ENCODE data around the gene MSI2. TPM values are rescaled to one million over a fixed set of nuclear protein-coding genes. Genes with fewer than 3 reads are reported as not detected.

MSI2 gene
- total RNA-seq, 4 donors from 2014 or later, result 60.7 to 101 (median 70.9) TPM

- no peak for DNase-seq
- Histone ChIP-seq H3K4me3 (replicated peaks in 1 of 3) (no peak overlapping the region), H3K4me1 (no peaks in the 10 kb centered on the region), H3K9me3 (no peaks in the 10 kb centered on the region), H3K36me3 (no peaks in the 10 kb centered on the region), H3K27ac (no peak overlapping the region), H3K27me3 (no peaks in the 10 kb centered on the region)
- TF ChIP-seq, protein P1, sequence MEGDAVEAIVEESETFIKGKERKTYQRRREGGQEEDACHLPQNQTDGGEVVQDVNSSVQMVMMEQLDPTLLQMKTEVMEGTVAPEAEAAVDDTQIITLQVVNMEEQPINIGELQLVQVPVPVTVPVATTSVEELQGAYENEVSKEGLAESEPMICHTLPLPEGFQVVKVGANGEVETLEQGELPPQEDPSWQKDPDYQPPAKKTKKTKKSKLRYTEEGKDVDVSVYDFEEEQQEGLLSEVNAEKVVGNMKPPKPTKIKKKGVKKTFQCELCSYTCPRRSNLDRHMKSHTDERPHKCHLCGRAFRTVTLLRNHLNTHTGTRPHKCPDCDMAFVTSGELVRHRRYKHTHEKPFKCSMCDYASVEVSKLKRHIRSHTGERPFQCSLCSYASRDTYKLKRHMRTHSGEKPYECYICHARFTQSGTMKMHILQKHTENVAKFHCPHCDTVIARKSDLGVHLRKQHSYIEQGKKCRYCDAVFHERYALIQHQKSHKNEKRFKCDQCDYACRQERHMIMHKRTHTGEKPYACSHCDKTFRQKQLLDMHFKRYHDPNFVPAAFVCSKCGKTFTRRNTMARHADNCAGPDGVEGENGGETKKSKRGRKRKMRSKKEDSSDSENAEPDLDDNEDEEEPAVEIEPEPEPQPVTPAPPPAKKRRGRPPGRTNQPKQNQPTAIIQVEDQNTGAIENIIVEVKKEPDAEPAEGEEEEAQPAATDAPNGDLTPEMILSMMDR (IDR thresholded peaks at IDR 0.05), result no peak
- no peak for TF ChIP-seq POLR2A (IDR thresholded peaks at IDR 0.05)
- intact Hi-C loops (cut with DNase I), result no loop called here
- WGBS, 2 donors, result 42 to 43% methylated on average over 6 of the region's 6 CpGs
These were observed 451.6 kb downstream of the MSI2 start for GRCh38 chr17:57707892-57708291.

- H3K36me3 ChIP-seq, result no peaks in the 10 kb centered on the region
- H3K9me3 ChIP-seq, result no peaks in the 10 kb centered on the region
- no peak for TF ChIP-seq POLR2A (IDR thresholded peaks at IDR 0.05)
- TF ChIP-seq, protein P1 (IDR thresholded peaks at IDR 0.05), result no peak
- whole genome bisulfite sequencing, 2 donors, result 60 to 74% methylated on average over 2 of the region's 2 CpGs
- no peaks in the 10 kb centered on the region for H3K27me3 ChIP-seq
- intact Hi-C loops (cut with DNase I), result no loop called here
- no peak overlapping the region for H3K27ac ChIP-seq
- no peak for DNase-seq
- H3K4me3 ChIP-seq (replicated peaks in 1 of 3), result no peak overlapping the region
- no peaks in the 10 kb centered on the region for H3K4me1 ChIP-seq
These were observed 452.1 kb downstream of the MSI2 start for GRCh38 chr17:57708410-57708809.

DNA sequence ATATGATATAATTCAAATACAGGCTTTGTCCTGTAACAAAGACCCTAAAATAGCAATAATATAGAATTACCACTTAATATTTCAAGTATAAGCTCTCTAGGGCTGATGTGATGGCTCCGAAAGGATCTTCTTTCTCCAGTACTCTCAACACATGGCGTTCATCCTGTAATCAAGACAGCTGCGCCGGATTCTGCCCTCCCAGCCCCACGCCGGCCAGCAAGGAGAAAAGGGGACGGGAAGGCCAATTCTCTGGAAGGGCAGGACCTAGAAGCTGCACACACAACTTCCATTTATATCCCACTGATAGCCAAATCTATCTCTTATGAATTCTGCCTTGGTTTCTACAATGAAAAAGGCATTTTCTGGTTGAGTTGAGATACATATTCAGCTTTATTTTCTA is 456.8 kb downstream of the MSI2 start:
- no peak for TF ChIP-seq POLR2A (IDR thresholded peaks at IDR 0.05)
- TF ChIP-seq, protein P1 (IDR thresholded peaks at IDR 0.05), result no peak
- H3K4me3 ChIP-seq (replicated peaks in 1 of 3), result no peak overlapping the region
- no peaks in the 10 kb centered on the region for H3K4me1 ChIP-seq
- H3K27ac ChIP-seq, result no peak overlapping the region
- no peaks in the 10 kb centered on the region for H3K36me3 ChIP-seq
- no peaks in the 10 kb centered on the region for H3K9me3 ChIP-seq
- intact Hi-C loops (cut with DNase I), result no loop called here
- no peaks in the 10 kb centered on the region for H3K27me3 ChIP-seq
- 89 to 90% methylated on average over 7 of the region's 7 CpGs for WGBS, 2 donors
- DNase-seq, result no peak

DNA sequence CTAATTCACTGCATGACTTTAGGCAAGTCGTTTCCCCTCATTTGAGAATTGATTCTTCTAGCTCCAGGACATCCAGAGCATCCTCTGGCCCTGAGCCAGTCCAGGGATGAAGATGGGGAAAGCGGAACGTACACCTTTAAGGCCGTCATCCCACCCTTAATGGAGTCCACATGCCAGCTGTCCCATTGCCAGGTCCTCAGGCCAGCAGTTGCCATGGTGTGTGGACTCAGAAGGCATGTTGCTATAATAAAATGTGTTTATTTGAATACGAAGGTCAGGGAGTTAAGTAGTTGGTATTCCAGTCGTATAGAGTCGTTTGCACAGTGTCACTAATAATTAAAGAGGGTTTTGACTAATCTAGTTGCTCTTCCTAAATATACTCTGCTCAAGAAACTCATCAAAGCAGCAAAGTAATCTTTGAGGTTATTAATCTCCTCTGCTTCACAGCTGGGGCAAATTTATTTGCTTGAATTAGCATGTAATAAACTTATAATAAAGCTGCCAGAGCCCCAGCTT is 458.4 kb downstream of the MSI2 start:
- intact Hi-C loops (cut with DNase I), result no loop called here
- DNase-seq, result peak in 1 of 2 donors; percentile 14
- Histone ChIP-seq H3K4me3 (replicated peaks in 1 of 3) (no peak overlapping the region), H3K36me3 (no peaks in the 10 kb centered on the region), H3K9me3 (no peaks in the 10 kb centered on the region), H3K27ac (no peak overlapping the region), H3K4me1 (no peaks in the 10 kb centered on the region), H3K27me3 (no peaks in the 10 kb centered on the region)
- 44 to 63% methylated on average over 7 of the region's 7 CpGs for WGBS, 2 donors
- TF ChIP-seq, protein P1 (IDR thresholded peaks at IDR 0.05), result no peak
- TF ChIP-seq POLR2A (IDR thresholded peaks at IDR 0.05), result no peak

DNA sequence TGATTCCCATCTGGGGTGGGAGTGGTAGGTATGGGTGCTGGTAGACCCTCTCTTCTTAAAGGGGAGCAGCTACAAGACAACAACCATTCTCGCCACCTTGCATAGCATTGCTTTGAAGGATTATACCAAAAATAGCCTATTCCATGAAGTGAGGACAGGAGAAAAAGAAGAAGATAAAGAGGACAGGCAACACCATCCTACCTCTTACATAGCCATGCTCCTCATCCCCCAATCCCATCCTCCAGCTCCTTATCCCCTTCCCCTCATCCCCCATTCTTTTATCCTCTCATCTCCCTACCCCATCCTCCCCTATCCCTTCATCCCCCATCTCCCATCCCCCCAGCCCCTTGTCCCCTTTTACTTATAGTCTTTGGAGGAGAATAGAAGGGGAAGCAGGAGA is 459.7 kb downstream of the MSI2 start:
- no peak for DNase-seq
- no peaks in the 10 kb centered on the region for H3K9me3 ChIP-seq
- no peaks in the 10 kb centered on the region for H3K4me1 ChIP-seq
- no peaks in the 10 kb centered on the region for H3K36me3 ChIP-seq
- intact Hi-C loops (cut with DNase I), result no loop called here
- no peak for TF ChIP-seq POLR2A (IDR thresholded peaks at IDR 0.05)
- TF ChIP-seq, protein P1 (IDR thresholded peaks at IDR 0.05), result no peak
- no peaks in the 10 kb centered on the region for H3K27me3 ChIP-seq
- H3K27ac ChIP-seq, result no peak overlapping the region
- H3K4me3 ChIP-seq (replicated peaks in 1 of 3), result no peak overlapping the region
- WGBS, 2 donors, result 95 to 100% methylated on average over 1 of the region's 1 CpG

Data from thyroid gland (tissue), 4 donors.